VCaP (cell line): ENCODE results near the gene PGD.
"Not testable (repeated sequence)": the region's sequence is repeated elsewhere in the genome, so short reads cannot be mapped to it uniquely, and the experiment has no call there.

Experiments used
- H3K27ac ChIP-seq: fragments of 450-650 bp; 2 replicates; pipeline ENCODE4 v1.5.1; 2017
- CTCF ChIP-seq: fragments of 450-650 bp; conservative IDR thresholded peaks from 2 replicates; pipeline ENCODE4 v1.5.1; 2017; ENCODE audit warnings: mild to moderate bottlenecking, moderate library complexity

The PGD gene

DNA sequence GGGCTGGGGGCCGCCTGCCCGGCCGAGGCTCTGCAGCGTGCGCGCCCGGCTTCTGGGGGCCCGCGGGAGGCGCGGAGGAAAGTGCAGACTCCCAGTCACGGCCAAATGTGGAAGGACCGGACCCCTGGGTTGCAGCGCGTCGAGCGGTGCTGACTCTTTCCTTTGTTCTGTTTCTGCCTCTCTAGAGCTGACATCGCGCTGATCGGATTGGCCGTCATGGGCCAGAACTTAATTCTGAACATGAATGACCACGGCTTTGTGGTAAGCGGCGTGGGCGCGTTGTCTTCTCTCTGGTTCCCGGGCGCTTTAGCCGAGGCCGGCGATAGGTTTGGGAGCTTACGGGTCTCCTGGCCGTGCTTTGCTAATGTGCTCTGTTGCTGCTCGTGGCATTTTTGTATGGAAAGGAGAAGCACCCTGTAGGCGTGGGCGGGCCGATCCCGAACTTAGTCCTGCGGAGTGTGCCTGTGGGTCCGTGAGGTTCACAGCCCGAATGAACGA lies 629 bp downstream of the PGD start:
- peak overlapping the region; percentile 93 for H3K27ac ChIP-seq
- no peak for TF ChIP-seq CTCF

- no peak for TF ChIP-seq CTCF
- H3K27ac ChIP-seq: peak overlapping the region; percentile 93
Measured at GRCh38 chr1:10400013-10400412, 1.1 kb downstream of the PGD start.

DNA sequence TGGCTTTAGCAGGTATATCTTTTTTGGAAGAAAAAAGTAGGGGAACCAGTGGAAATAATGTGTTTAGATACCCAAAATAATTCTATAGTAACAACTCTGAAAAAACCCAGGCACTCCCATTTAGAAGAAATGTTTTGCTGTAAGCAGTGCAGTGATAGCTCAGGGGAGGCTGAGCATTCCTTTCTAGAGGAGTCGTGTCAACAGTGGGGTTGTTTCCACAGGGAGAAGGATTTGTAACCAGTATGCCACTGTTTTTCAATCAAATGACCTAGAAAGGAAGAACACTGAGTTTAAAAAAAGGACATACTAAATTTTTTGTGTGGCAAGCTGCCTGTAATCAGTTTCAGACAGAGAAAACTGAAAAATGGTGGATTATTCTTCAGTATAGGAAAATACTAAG lies 2.4 kb downstream of the PGD start:
- TF ChIP-seq CTCF: no peak
- no peak overlapping the region for H3K27ac ChIP-seq

DNA sequence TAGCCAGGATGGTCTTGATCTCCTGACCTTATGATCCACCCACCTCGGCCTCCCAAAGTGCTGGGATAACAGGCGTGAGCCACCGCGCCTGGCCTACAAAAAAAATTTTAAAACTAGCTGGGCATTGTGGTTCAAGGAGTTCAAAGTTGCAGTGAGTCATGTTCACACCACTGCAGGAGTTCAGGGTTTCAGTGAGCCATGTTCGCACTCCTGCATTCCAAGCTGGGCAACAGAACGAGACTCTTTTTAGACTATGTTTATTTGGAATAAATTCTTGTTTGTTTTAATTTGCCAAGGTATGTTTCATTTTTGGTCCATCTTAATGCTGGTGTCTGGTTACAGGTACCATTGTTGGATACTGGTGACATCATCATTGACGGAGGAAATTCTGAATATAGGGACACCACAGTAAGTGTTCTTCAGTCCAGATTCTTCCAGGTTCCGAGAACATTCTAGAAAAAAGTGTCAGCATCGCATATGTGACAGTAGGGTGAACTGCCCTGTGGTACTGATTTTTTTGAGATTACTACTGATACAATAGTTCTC lies 3.9 kb downstream of the PGD start:
- TF ChIP-seq CTCF: no peak
- H3K27ac ChIP-seq: no peak overlapping the region

- no peak overlapping the region for H3K27ac ChIP-seq
- TF ChIP-seq CTCF: no peak
Measured at GRCh38 chr1:10407201-10407600, 8.3 kb downstream of the PGD start.

DNA sequence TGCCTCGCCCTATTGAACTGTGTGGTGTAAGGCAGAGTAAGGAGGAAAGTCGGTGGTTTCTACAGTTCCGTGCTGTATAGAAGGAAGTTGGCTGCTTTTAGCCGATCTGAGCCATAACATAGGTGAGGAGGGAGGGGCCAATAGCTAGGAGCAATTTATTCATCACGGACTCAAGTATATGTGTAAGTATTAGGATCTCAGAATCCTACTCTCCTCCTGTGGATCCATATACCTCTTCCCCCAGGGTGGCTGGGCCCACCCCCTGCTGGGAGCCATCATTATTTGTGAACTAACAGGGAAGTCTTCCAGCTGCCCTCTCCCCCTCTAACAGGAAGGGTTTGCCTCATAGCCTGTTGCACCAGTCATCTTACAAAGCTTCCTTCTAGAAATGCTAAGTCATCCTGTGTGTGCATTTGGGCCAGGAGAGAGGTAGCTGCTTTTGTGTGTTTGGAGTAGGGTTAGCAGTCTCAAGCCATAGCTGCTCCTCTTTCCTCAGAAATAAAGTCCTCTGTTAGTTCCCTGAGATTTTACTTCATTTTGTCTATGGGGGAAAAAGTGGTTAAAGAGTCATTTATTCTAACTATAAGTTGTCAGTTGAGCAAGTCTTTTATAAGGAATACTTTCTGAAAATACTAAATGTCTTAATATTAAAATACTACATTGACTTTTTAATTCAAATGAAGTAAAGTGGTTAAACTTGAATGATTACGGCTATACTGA lies 16.5 kb downstream of the PGD start:
- H3K27ac ChIP-seq: no peak overlapping the region
- TF ChIP-seq CTCF: no peak

DNA sequence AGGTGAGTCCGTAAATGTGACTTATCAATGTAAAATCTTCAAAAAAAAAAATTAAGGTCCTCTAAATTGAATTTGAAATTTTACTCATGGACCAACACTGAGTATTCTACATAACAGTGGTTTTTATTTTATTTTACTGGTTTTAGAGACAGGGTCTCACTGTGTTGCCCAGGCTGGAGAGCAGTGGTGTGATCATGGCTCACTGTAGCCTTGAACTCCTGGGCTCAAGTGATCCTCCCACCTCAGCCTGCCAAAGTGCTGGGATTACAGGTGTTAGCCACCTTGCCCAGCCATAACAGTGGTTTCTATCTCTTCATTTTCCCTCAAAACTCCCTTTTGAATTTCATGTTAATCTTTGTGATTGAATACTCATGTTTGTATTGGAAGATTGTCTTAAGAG lies 17.1 kb downstream of the PGD start:
- H3K27ac ChIP-seq: not testable (repeated sequence)

DNA sequence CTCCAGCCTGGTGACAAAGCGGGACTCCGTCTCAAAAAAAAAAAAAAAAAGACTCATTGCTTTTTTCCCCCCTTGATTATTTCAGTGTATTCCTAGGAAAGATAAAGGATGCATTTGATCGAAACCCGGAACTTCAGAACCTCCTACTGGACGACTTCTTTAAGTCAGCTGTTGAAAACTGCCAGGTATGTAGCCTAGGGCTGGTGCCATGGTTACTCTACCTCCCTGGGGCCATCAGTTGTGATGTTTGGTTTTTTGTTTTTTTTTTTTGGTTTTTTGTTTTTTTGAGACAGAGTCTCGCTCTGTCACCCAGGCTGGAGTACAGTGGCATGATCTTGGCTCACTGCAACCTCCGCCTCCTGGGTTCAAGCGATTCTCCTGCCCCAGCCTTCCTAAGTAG lies 19.9 kb downstream of the PGD start:
- not testable (repeated sequence) for H3K27ac ChIP-seq
